HG02870 (cell line): ENCODE results near the gene THSD4.

Source experiments
- ATAC-seq: cut with Tn5 transposase; IDR thresholded peaks from one replicate; pipeline ENCODE4 v1.9.1; 2021; ENCODE audit warnings: mild to moderate bottlenecking, moderate library complexity; ENCODE audit not compliant: unreplicated experiment

Gene THSD4

DNA sequence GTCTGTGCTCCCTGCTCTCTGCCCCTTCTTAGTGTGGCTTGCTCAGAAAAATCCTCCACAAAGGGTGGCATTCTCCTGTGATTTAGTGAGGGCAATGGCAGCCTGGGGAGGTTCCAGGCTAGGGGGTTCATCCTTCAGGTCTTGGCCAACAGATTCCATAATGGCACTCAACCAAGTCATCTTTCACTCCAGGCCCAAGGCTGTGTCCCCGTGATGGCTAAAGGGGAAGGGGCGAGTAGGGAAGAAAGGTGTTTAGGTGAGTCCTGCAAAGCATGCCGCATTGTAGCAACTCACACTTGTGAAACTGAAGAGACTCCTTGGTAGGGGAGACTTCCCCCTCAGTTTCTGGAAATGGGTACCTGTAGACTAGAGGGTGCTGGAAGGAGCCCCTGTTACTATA, 105.6 kb downstream of the THSD4 start:
- ATAC-seq: no peak

DNA sequence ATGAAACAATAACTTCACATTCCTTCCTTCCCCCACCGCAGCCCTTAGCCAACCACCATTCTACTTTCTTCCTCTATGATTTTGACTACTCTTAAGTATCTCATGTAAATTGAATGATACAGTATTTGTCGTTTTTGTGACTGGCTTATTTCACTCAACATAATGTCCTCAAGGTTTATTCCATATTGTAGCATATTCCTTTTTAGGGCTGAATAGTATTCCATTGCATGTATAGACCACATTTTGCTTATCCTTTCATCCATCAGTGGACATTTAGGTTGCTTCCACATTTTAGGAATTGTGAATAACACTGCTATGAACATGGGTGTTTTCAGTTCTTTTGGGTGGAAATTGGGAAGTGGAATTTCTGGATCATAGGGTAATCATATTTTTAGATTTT, 106.1 kb downstream of the THSD4 start:
- no peak for ATAC-seq

DNA sequence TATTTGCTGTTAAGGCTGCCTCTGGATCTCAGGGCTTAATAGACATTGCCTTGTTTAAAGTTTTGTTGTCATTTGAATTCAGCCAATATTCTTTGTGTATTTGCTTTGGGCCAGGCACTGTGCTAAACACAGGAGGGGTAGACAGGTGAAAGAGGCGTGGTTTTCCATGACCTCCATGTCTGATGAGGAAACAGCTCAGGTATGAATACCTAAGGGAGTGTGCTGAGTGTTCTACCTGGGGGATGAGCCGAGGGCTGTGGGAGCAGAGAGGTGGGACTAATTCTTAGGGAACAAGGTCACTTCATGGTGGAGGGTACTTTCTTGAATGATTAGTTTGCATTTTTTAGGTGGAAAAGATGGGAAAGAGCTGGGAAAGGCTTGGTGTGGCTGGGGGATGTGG, 108.2 kb downstream of the THSD4 start:
- ATAC-seq: no peak

DNA sequence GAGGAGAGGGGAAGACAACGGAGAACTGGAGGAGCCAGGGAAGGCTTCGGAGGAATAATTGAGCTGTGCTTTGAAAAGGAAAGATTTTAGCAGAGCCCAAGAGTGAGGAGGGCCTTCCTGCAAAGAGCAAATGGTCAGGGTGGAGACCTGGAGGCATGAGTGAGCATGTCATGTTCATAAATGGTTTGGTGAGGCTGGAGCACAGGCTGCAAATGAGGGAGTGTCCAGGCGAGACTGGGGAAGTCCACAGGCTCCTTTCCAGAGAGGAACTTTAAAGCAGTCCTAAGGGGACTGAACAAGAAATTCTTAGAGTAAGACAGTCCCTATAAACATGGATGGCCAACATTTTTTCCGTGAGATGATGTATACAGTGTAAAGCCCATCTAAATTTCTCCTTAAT, 108.8 kb downstream of the THSD4 start:
- ATAC-seq: no peak

DNA sequence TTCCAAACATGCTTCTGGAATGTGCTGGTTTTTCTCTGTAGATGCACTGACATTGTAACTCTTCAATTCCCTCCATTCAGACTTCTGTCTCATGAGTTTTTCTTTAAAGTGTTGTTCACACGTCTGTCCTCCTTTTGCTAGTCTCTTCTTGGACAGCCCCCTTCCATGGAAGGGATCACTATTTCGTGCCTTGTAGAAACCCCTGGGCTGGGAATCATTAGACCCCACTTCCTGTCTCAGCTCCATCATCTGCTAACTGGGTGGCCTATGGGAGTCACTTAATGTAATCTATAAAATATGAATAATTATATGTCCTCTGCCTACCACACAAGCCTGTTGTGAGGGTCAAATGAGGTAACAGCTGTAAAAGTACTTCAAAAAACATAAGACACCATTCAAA, 110.6 kb downstream of the THSD4 start:
- no peak for ATAC-seq

DNA sequence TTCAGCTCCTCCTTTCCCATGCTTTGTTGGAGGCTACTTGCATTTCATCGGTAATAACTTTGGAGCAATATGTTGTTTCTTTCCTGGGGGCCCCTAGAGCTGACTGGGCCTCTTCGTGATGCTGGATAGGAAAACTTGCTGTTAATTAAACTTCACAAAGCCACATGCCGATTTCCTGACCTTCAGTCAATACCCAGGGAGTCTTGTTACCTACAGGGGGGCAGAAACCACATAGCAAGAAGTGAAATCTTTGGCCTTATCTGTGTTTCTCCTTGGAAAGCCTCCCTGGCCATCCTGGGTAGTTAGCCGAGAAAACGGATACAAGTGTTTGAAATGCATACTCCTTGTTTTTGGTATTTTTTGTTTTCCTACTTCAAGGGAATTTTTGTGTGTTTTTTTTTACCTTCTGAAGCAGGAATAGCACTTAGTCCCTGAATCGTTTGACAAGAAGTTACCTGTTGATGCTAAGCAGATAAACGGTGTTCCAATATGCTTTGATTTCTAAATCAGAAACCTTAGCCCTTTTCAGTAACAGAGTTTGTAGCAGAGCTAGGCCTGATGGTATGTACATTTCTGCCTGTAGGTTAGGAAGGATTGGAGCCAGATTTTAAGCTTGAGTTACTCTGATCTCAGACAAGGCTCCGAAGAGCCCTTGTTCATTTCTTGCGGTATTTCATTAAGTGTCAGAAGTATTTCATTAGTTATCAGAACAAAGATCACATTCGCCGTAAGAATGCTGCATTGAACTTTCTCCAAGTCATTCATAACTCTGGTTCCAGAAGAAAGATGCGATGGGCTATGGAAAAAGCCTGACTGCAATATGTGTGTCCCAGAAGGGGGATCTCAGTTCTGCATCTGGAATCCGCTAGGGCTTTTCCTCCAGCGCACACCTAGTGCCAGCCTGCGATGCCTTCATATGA, 111.5 kb downstream of the THSD4 start:
- no peak for ATAC-seq

DNA sequence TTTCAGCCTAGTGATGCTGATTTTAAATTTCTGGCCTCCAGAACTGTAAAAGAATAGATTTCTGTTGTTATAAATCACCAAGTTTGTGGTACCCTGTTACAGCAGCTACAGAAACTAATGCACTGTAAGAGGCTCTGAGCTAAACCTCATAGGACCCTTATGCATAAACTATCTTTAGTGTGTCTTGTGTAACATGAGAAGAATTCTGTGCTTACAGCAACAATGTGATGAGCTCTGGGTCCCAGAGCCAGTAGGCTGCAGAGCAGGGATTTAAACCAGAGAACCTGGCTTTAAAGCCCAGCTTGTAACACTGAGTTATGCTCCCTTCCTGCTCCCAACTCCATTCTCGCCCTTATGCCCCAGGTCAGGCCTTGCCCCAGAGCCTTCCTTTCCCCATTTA, 113.1 kb downstream of the THSD4 start:
- no peak for ATAC-seq

DNA sequence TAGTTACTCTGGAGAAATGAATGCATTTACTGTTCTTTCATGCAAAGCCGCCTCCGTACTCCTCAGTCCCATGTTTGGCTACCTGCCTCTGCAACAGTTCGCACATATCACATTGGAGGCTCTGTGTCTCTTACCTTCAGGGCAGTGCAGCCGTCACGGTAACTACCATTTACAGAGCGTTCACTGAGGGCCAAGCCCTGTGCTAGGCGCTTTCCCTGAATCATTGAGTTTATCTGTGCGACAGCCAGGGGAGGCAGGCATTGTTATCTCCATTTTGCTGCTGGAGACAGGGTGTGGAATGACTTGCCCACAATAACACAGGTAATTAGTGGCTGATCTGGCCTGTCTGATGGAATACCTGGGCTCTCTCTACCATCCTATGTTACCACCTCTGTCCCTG, 115.0 kb downstream of the THSD4 start:
- ATAC-seq: no peak

DNA sequence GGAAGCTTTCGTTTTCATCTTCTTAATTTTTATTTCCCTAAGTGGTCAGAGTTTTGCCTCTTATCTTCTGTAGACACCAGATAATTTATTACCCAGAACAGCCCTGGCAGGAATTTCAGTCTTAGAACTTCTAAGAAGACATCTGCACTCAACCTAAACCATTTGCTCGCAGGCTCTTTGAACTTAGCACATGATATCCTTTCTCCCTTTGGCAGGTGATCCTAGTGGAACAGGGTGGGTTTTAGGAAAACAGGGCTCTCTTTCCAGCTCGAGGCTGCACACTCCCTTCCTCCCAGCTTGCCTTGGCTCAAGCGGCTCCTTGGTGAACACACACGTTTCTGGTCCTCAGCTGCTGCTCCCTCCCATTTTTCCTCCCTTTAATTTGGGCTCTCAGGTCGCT, 116.5 kb downstream of the THSD4 start:
- ATAC-seq: no peak

DNA sequence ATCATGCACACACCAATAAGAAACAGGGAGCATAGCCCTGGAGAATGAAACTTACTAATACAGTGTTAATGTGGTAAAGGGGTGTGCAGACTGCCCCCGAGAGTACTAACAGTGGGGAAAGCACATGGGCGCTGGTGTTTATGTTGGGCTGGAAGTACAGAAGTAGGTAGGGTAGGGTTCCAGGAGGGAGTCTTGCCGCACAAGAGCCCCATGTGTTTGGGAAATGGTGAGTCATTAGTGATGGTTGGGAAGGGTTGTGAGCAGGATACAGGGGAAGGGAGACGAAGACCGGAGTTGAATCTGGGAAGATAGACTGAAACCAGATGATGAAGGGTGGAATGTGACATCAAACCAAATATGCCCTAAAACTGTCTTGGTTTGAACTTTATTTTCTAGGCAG, 117.1 kb downstream of the THSD4 start:
- ATAC-seq: no peak

DNA sequence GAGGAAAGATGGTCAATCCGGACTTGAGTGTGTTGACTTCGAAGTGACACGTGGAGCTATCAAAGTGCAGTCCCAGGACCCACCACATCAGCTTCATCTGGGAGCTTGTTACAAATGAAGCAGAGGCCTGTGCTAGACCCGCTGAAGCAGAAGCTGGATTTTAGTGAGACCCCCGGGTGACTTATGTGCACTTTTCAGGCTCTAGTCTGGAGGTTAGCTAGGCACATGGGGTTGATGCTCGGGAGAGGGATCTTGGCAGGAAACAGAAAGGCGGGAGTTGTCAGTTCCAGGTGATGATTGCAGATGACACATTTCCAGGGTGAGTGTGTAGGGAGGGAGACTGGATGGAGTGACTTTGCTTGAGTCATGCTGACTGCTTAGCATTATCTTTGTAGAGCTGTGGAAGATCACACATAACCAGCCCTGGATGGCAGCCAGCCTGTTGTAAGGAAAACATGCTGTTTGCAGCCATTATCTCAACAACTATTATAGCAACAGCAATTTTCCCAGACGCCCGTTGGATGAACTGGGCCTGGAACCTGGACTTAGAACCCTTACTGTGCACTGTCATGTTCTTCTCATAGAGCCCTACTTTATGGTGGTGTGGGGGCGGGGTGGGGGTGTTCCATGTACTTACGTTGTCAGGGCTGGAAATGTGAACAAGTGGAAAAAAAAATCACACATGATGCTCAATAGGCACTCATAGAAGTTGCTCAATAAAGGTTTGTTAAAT, 122.4 kb downstream of the THSD4 start:
- no peak for ATAC-seq

DNA sequence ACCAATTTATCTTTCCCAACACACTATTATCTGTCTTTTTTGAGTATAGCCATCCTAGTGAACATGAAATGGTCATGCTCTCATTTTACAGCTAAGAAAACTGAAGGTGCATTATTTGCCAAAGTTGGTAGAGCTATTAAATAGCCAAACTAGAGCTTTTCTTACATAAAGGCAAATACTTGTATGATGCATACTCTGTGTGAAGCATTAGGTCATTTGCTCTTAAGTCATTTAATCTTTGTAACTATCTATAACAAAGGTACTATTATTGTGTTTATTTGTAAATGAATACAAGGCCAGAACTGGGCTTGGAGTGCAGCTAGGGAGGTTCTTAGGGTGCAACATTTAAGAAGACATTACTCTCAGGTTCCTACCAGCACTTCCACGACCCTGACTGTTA, 123.7 kb downstream of the THSD4 start:
- no peak for ATAC-seq

DNA sequence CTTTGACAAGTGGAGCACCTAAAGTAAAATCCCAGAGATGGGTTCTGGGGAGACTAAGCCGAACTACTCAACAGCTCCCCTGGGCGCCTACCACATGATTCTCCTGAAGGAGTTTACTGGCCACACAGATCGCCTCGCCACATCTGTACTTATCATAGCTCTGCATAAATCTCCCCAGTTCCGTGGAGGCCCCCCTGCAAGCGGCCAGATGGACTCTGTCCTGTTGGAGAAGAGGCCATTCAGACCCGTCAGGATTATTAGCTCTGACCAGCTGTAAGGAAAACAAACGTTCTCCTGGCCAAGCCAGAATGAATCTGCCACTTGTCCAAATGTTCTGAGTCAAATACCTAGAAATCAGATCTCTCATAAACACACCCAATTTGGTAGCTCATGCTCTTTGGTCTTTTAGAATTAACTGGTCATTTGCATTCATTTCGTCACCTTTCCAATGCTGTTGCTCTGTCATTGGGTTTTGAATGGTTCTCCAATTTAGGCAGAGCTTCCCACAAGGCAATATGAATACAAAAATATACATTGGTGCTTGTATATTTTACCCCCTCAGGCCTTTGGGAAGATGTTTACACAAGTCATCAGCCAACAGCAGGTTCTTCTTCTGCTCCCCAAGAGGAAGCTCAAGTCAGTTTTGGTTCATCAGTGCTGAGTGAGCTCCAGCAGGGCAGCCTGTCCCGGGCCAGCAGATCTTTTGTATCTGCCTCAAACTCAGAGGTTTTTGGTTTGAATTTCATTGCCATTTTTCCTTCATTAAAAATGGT, 124.5 kb downstream of the THSD4 start:
- no peak for ATAC-seq

DNA sequence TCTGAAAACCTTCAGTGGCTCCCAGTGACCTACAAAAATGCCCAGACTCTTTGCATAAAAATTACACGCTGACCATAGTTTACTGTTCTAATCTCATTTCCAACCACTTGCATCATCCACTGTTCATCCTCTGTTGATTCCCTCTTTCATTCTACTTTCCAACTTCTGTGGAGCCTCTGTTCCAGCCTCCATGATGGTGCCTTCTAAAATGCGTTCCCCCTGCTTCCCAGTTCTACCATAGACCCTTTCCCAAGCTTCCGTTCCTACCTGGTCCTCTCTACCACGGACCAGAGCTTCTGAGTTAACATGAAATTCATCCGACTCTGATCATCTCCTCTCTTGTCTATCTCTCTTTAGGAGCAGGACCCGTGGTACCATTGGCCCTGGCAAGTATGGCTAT, 127.0 kb downstream of the THSD4 start:
- ATAC-seq: no peak

DNA sequence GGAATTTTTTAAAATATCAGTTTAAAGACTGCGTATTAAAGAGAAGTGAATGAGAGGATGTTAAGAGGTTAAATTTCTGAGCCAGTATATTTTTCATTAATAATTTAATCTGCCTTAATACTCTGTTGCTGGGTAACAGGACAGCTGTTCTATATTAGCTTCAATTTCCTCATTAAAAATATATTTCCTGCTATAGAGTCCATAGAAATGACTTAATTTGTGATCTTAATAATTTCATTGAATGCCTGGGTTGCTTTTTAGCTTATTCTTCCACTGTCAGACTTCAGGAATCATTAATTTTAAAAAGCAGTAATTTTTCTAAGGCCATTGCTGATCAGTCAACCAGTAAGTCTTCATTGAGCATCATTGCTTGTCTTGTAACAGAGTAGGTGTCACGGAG, 129.0 kb downstream of the THSD4 start:
- no peak for ATAC-seq

DNA sequence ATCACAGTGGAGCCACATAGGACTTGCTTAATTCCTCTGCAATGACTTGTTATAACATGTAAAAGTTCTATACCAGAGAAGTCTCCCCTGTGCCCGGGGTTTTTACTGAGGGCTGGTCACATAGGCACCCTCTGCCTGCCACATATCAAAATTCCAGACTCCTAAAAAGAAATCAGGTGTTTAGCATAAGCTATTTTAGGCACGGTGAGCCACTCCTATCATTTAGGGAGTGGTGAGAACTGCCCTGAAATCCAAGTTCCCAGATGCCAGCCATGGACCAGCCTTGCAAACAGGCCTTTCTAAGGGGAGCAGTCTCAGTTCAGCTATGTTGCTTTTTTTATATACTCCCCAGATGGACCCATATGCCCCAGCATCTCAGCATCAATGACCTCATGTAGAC, 130.3 kb downstream of the THSD4 start:
- no peak for ATAC-seq

DNA sequence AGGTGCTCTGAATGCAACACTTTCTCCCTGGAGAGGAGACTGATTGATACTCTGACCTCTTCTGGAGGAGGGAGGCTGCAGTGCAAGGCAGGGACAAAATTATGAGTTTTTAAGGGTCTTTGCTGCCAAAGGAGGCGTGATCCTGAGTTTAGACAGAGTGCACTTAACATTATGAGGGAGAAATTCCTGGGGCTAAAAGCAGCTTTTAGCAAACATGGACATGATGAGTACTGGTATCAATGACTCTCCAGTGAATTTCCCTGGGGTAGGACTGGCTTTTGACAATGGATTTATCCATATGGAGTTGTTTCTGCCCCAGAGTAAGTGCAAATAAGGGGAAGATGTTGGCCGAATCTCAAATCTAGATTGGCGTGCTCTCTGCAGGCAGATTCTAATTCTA, 133.1 kb downstream of the THSD4 start:
- ATAC-seq: no peak

DNA sequence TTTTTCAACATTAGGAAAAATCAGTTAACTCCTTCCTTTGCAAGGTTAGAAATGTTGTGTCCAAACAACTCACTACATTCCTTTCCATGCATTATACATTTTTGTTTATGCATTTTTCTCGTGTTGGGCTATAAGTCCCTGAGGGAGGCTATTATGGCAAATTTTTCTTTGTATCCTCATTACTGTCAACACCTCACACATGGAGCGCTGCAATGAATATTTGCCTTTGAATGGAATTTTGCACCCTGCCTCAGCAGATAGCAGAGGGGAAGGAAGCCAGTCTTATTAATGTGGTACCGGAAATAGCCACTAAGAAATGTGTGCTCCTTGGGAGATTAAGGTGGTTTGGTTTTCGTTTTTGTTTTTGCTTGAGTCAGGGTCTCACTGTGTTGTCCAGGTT, 134.7 kb downstream of the THSD4 start:
- no peak for ATAC-seq

DNA sequence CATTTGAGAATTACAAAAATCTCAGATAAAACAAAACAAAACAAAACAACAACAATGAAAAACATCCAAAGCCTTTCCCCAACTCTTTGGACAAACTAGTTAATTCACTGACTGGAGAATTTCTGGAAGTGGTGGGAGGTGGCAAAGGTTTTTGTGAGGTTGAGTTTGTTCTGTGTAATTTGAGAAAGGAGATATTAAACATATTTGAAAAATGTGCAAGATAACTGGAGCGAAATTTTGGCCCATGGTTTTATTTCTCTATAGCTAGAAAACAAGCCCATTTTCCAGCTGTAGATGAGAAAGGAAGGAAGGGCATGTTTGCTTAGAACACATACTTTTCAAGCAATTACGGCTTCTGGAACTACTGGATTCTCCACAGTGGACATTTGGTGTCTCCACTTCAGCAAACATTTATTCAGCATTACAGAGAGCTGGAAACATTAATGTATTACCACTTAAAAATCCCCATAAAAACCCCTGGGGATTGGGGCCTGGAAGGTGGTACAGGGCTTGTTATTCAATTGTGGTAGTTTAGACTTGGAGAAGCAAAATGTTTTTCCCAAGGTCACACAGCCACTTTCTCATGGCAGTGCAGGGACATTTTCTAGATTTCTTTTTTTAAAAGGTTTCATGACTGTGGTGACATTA, 135.8 kb downstream of the THSD4 start:
- no peak for ATAC-seq

DNA sequence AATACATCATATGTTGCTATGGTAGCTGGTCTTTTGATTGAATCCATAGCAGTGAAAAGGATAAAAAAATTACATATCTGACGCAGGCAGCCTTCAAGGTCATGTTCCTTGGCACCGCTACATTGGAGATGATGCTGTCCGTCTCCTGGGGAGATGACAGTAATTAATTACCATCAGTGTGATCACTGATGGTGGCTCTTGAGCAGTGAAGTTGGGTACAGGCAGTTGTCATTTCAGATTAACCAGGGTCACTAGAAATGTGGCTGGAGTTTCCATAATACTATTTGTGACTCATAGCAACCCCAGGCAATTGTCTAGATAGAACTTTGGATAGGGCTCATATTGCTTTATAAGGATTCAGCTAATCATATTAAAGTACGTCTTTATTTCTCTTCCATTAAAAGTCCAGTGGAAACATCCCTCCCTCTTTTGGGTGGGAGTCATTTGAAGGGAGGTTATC, 136.3 kb downstream of the THSD4 start:
- no peak for ATAC-seq
